CD4-positive, alpha-beta T cell treated with Interleukin-4 for 1 hour (primary cell): ENCODE results near the gene ATP2B2.

ENCODE experiments used
- DNase-seq, 2 donors: peaks; one replicate each; pipeline ENCODE4 v3.0.0-alpha.2; 2020 to 2022

ATP2B2 gene

GRCh38 chr3:10492364-10493201, 12.8 kb downstream of the ATP2B2 start:
- DNase-seq = no peak

- no peak for DNase-seq
Measured at GRCh38 chr3:10489746-10490483, 15.5 kb downstream of the ATP2B2 start.

GRCh38 chr3:10487988-10488633, 17.3 kb downstream of the ATP2B2 start:
- no peak for DNase-seq

GRCh38 chr3:10485806-10486205, 19.6 kb downstream of the ATP2B2 start:
- no peak for DNase-seq

- no peak for DNase-seq
Measured at GRCh38 chr3:10485380-10485779, 20.0 kb downstream of the ATP2B2 start.

- no peak for DNase-seq
Measured at GRCh38 chr3:10484709-10485108, 20.7 kb downstream of the ATP2B2 start.

GRCh38 chr3:10483686-10484345, 21.6 kb downstream of the ATP2B2 start:
- no peak for DNase-seq

- no peak for DNase-seq
Measured at GRCh38 chr3:10483364-10483675, 22.1 kb downstream of the ATP2B2 start.

- no peak for DNase-seq
Measured at GRCh38 chr3:10482631-10483363, 22.6 kb downstream of the ATP2B2 start.

- DNase-seq = no peak
Measured at GRCh38 chr3:10480871-10481378, 24.5 kb downstream of the ATP2B2 start.

GRCh38 chr3:10479311-10479710, 26.1 kb downstream of the ATP2B2 start:
- DNase-seq = no peak

- DNase-seq = no peak
Measured at GRCh38 chr3:10475983-10476382, 29.4 kb downstream of the ATP2B2 start.

- DNase-seq = no peak
Measured at GRCh38 chr3:10474847-10475246, 30.5 kb downstream of the ATP2B2 start.

GRCh38 chr3:10474275-10474646, 31.1 kb downstream of the ATP2B2 start:
- DNase-seq = no peak

- DNase-seq = no peak
Measured at GRCh38 chr3:10473581-10474274, 31.7 kb downstream of the ATP2B2 start.

GRCh38 chr3:10472877-10473440, 32.4 kb downstream of the ATP2B2 start:
- no peak for DNase-seq

- DNase-seq = no peak
Measured at GRCh38 chr3:10471054-10471688, 34.2 kb downstream of the ATP2B2 start.

- no peak for DNase-seq
Measured at GRCh38 chr3:10470120-10471053, 35.0 kb downstream of the ATP2B2 start.

- no peak for DNase-seq
Measured at GRCh38 chr3:10469441-10470119, 35.8 kb downstream of the ATP2B2 start.
